Measurements from ENCODE around the gene GLT8D1.

GLT8D1 gene

GRCh38 chr3:52712291-52713212 is 7.0 kb upstream of the GLT8D1 start:
- no peak for DNase-seq

- DNase-seq, result no peak
These were observed 4.9 kb upstream of the GLT8D1 start for GRCh38 chr3:52710512-52710911.

- no peak for DNase-seq
These were observed 2.0 kb upstream of the GLT8D1 start for GRCh38 chr3:52707585-52707984.

DNA sequence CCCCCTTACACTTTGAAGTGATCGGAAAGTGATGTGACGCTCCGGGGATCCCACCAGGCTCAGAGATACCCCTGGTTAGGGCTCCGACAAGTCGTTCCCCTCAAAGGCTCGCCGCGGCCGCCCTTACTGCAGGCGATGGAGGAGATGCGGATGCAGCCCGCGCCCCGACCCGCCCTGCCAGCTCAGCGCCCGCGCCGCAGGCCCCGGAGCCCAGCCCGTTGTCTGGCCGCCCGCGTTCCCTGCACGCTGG is 228 bp downstream of the GLT8D1 start:
- DNase-seq, result no peak

DNA sequence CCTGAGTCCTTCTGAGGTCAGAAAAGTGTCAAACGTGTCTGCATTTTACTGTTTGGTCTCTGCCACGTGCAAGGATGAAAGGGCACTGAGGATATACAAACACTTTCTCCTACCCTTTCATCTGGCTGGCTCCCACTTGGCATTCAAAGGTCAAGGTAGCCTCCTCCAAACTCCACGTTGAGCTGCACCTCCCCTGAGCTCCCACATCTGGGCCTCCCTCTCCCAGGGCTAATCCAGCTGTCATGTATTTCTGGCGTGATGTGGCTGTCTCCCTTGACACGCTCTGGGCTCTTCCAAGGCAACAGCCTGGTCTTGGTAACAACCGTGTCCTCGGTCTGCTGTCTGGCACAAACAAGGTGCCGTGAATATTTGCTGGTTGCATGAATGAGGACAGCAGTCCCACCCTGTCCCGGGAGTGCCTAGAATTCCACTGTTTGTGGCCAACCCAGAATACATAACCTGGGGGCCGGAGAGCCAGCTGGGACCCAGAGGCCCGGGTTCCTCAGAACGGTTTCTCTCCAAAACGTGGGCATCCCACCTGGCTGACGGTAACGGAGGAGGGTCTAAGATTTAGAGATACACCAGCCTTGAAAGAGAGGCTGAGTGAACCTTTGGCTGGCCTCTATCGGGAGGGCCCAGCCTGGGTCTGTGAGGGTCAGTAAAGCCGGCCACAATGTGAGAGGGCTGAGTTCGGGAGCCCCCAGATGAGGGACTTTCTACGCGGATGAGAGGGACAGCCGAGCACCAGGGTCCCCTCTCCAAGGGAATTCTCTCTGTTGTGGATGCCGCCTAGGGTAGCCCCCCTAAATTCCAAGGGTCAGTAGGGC is 767 bp downstream of the GLT8D1 start:
- peak in 2 of 3 experiments; percentile 42 to 54 for DNase-seq

- no peak for DNase-seq
These were observed 2.2 kb downstream of the GLT8D1 start for GRCh38 chr3:52703341-52703740.

DNA sequence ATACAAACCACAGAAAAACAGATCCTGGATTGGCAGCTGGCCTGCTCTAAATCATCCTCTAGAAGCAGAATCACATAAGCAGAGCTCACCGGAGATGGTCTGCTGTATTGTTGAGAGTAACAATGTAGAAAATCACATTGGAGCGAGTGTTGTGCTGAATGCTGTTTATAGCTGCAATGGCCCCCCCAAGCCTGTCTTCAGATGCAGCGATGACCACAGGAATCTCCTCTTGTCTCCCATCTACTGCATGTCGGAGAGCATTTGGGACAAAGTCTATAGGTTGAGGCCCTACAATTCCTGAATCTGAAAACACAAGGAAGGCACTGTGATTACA is 8.0 kb downstream of the GLT8D1 start:
- DNase-seq, result no peak

DNA sequence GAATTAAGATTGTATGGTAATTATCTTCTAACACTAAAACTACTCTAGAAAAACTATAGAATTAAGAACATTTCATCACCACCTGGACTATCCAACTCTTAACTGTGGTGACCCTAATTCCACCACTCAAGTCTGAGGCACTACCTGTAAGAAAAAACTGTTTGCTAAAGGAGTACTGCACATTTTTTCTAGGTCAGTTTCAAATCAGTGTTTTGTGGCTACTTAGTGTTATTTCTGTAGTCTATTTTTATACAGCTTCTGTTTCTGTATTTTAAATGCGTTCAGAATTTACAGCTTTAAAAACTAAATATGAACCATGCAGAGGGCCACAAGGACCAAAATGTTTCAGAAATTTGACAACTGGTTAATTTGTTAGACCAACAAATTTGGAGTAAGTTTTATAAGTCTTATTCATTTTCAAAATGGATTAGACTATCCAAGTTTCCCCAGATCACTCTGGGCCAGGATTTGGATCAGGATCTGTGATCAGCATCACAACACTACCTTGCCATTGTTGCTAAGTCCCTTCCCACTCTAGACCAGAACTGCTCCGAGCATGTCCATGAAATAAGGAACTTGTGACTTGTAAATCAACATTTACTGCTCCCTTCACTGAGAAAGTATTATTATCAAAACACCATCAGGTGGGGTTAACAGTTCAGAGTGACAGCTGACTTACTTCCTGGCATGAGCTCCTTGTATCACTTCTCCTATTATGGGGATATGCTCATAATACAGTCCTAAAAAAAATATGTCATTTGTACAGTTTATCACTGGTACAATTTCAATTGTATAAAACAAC is 8.6 kb downstream of the GLT8D1 start:
- DNase-seq, result no peak

GRCh38 chr3:52695798-52696671 is 9.6 kb downstream of the GLT8D1 start:
- no peak for DNase-seq

DNA sequence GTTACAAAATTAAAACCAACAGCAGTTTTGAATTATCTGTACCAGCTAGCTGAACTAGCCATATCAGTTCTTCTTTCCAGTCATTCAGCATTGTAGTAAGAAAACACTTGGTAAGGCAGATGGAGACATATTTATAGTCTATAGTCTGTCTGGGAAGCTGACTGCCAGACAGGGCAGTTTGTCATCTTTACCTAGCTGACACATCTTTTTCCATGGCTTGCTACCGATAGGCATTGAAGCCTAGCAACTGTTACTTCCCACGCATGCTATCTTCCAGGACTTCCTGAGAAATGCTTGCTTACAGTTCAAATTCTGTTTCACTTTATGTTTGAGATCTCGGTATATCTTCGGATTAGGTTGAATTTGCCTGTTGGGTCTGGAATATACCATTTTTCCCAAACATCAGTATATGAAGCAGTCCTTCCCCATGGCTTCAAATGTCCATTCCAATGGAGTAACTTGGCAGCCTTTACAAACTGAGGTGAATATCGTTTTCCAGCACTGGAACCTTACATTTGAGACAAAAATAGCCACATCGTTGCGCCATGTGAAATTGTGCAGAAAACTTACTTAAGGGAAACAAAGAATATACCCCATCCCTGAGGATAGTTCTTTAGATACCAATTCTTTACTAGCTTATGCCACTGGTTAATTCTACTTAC is 10.9 kb downstream of the GLT8D1 start:
- DNase-seq, result no peak

GRCh38 chr3:52693071-52693470 is 12.5 kb downstream of the GLT8D1 start:
- no peak for DNase-seq

DNA sequence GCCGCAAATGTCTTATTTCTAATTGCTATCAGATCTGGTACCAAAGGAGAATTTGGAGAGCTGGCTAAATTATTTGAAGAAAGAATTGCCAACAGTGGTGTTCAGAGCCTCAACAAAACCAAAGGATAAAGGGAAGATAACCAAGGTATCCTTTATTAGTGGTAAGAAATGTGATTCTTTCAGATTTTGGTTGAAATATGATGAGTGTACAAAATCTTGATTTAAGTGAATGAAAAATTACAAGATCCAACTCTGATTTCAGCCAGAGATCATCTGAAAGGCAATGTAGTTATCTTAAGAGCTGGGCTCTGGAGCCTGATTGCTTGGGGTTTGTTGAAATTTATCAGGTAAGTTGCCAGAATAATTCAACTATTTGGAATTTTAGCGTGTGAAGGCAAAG is 15.0 kb downstream of the GLT8D1 start:
- no peak for DNase-seq

GRCh38 chr3:52689151-52689550 is 16.4 kb downstream of the GLT8D1 start:
- DNase-seq, result no peak

GRCh38 chr3:52688266-52688665 is 17.3 kb downstream of the GLT8D1 start:
- no peak for DNase-seq

DNA sequence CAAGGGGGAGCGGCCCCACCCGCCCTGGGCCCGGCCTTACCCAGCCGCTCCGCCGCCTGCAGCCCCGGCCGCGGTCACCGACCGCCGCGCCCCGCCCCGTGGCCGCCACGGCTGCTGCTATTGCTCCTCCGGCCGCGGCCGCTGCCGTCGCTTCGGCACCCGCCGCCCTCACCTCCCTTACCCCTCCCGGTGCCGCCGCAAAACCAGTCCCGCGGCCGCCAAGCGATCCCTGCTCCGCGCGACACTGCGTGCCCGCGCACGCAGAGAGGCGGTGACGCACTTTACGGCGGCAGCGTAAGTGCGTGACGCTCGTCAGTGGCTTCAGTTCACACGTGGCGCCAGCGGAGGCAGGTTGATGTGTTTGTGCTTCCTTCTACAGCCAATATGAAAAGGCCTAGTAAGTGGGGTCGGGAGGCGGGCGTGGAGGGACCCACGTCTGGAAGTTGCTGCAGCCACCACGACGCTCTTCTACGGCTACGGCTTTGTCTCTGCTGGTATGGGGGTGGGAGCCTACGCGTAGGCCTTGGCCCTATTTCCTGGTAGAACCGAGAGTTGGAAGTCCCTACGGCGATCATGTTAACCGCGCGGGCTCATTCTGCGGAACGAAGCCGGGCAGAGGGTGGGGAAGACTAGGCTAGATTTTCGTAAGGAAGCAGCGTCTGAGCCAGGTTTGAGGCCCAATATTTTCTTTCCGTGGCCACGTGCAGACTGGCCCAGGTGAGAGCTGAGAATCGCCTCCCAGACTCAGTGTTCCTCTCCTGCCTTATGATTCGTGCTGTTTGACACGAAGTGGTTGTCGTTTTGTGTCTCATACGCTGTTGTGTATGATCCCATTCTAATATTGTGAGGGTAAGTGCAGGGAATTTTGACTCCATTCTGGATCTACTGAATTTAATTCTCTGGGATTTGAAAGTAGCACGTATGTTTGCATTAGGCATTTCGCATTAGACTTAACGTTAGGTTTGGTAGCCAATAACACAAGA is 19.6 kb downstream of the GLT8D1 start, which contains the start of the genes GNL3 and PBRM1:
TSS of gene GNL3 (plus strand) at position 324 of the 983 bp plus-strand sequence. CDS start at position 385, 61 bp downstream.
TSS of gene PBRM1 (minus strand) at position 205 of the 983 bp plus-strand sequence.
- peak; percentile 90 to 94 (median 94) for DNase-seq

GRCh38 chr3:52685285-52685708 is 20.3 kb downstream of the GLT8D1 start:
- DNase-seq, result peak; percentile 76 to 87 (median 86)

DNA sequence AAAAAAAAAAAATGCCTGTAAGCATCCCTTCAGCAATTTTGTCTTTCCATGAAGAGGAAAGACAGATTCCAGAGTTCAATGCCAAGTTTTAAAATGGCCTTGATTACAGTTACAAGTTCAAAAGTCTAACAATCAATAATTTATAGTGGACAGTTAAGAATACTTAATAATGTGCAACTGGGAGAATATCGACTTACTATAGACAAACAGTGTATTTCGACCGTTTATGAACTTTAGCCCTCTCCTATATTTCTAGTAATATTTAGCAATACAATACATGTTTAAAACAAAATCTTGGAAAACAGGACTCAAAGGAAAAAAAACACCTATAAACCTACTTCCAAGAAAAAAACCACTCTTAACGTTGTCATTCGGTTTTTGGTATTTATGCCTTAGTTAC is 21.4 kb downstream of the GLT8D1 start:
- no peak for DNase-seq

DNA sequence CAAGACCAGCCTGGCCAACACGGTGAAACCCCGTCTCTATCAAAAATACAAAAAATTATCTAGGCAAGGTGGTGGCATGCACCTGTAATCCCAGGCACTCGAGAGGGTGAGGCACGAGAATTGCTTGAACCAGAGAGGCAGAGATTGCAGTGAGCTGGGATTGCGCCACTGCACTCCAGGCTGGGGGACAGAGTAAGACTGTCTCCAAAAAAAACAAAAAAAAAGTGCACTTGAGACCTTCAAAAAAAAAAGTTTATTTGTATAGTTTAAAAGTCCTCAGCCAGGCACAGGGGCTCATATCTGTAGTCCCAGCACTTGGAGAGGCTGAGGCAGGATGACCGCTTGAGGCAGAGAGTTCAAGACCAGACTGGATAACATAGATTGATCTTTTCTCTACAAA is 22.0 kb downstream of the GLT8D1 start:
- no peak for DNase-seq

DNA sequence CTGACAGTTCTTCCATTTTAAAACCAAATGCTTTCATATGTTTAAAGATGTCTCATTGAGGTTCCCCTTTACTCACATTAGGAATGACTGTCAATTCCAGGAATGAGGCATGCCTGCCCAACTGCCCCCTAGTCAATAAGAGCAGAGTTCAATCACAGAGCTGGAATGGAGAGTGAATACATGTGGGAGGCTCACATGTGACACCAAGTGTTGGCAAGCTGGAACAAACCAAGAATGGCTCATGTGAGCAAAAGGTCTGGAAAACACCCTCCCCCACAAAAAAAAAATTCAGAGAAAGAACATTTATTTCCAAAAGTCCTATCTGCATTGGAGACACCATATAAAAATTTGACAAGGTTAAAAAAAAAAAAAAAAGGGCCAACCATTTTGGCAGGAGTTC is 23.6 kb downstream of the GLT8D1 start:
- no peak for DNase-seq

GRCh38 chr3:52681596-52681995 is 24.0 kb downstream of the GLT8D1 start:
- DNase-seq, result no peak

All from NCI-H1417 (cell line).